Measurements from ENCODE around the gene TPSG1.

Gene TPSG1

GRCh38 chr16:1265826-1266225, 40.8 kb upstream of the TPSG1 start:
- H3K36me3 Mint-ChIP-seq (ENCODE audit: low read depth), result no peaks in the 10 kb centered on the region

GRCh38 chr16:1265090-1265630, 40.1 kb upstream of the TPSG1 start:
- no peak overlapping the region for H3K27ac Mint-ChIP-seq
- peaks cover 11% of the 10 kb centered on the region for H3K4me1 Mint-ChIP-seq
- TF ChIP-seq, protein P1, sequence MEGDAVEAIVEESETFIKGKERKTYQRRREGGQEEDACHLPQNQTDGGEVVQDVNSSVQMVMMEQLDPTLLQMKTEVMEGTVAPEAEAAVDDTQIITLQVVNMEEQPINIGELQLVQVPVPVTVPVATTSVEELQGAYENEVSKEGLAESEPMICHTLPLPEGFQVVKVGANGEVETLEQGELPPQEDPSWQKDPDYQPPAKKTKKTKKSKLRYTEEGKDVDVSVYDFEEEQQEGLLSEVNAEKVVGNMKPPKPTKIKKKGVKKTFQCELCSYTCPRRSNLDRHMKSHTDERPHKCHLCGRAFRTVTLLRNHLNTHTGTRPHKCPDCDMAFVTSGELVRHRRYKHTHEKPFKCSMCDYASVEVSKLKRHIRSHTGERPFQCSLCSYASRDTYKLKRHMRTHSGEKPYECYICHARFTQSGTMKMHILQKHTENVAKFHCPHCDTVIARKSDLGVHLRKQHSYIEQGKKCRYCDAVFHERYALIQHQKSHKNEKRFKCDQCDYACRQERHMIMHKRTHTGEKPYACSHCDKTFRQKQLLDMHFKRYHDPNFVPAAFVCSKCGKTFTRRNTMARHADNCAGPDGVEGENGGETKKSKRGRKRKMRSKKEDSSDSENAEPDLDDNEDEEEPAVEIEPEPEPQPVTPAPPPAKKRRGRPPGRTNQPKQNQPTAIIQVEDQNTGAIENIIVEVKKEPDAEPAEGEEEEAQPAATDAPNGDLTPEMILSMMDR (IDR thresholded peaks at IDR 0.05; ENCODE audit: unreplicated experiment in 3 of 3), result no peak
- H3K27me3 Mint-ChIP-seq (ENCODE audit: low read depth), result peaks cover 42% of the 10 kb centered on the region
- no peak overlapping the region for H3K4me3 Mint-ChIP-seq
- peaks cover 6% of the 10 kb centered on the region for H3K9me3 Mint-ChIP-seq
- H3K36me3 Mint-ChIP-seq (ENCODE audit: low read depth), result no peaks in the 10 kb centered on the region

More at GRCh38 chr16:1265826-1266225, 40.8 kb upstream of the TPSG1 start:
- Mint-ChIP-seq H3K27me3 (ENCODE audit: low read depth) (peaks cover 37% of the 10 kb centered on the region), H3K4me1 (peaks cover 18% of the 10 kb centered on the region), H3K9me3 (peaks cover 6% of the 10 kb centered on the region), H3K4me3 (no peak overlapping the region), H3K27ac (no peak overlapping the region)
- TF ChIP-seq, protein P1 (IDR thresholded peaks at IDR 0.05; ENCODE audit: unreplicated experiment in 3 of 3), result no peak

DNA sequence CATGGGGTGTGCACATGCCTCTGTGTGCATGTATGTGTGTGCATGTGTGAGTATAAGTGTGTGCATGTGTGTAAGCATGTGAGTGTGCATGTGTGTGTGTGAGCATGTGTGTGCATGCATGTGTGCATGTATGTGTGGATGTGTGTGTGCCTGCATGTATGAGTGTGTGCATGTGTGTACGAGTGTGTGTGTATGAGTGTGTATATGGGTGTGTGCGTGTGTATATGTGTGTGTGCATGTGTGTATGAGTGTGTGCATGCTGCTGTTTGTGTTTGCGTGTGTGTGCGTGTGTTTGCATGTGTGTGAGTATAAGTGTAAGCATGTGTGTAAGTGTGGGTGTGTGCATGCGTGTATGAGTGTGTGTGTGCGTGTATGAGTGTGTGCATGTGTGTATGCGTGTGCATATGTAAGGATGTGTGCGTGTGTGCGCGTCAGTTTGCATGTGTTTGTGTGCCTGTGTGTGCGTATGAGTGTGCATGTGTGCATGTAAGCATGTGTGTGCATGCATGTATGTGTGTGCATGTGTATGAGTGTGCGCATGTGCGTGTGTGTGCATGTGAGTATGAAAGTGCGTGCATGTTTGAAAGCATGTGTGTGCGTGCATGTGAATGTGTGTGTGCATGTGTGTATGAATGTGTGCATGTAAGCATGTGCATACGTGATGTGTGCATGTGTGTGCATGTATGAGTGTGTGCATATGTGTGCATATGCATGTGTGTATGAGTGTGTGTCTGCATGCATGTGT, 39.4 kb upstream of the TPSG1 start:
- Mint-ChIP-seq H3K27ac (peak overlapping the region in 1 of 3 experiments; percentile 2), H3K9me3 (peaks cover 6% of the 10 kb centered on the region), H3K4me1 (peaks cover 7% of the 10 kb centered on the region), H3K4me3 (peak overlapping the region in 1 of 3 experiments; percentile 11), H3K27me3 (ENCODE audit: low read depth) (peaks cover 40% of the 10 kb centered on the region), H3K36me3 (ENCODE audit: low read depth) (no peaks in the 10 kb centered on the region)
- TF ChIP-seq, protein P1 (IDR thresholded peaks at IDR 0.05; ENCODE audit: unreplicated experiment in 3 of 3), result no peak

- Mint-ChIP-seq H3K27ac (peak overlapping the region in 1 of 3 experiments; percentile 2), H3K36me3 (ENCODE audit: low read depth) (no peaks in the 10 kb centered on the region), H3K27me3 (ENCODE audit: low read depth) (peaks cover 40% of the 10 kb centered on the region), H3K4me1 (peaks cover 7% of the 10 kb centered on the region), H3K9me3 (peaks cover 3% of the 10 kb centered on the region), H3K4me3 (no peak overlapping the region)
- TF ChIP-seq, protein P1 (IDR thresholded peaks at IDR 0.05; ENCODE audit: unreplicated experiment in 3 of 3), result no peak
Measured at GRCh38 chr16:1263591-1264344, 38.7 kb upstream of the TPSG1 start.

GRCh38 chr16:1262846-1263221, 37.8 kb upstream of the TPSG1 start:
- H3K4me3 Mint-ChIP-seq, result no peak overlapping the region
- no peaks in the 10 kb centered on the region for H3K36me3 Mint-ChIP-seq (ENCODE audit: low read depth)
- TF ChIP-seq, protein P1 (IDR thresholded peaks at IDR 0.05; ENCODE audit: unreplicated experiment in 3 of 3), result no peak
- no peak overlapping the region for H3K27ac Mint-ChIP-seq
- peaks cover 7% of the 10 kb centered on the region for H3K4me1 Mint-ChIP-seq
- H3K9me3 Mint-ChIP-seq, result peaks cover 3% of the 10 kb centered on the region
- H3K27me3 Mint-ChIP-seq (ENCODE audit: low read depth), result peaks cover 41% of the 10 kb centered on the region
